GM18517 (cell line): ENCODE measurements around the gene PAPSS2.
"Not testable (repeated sequence)": the region's sequence is repeated elsewhere in the genome, so short reads cannot be mapped to it uniquely, and the experiment has no call there.

Source experiments
- ATAC-seq: cut with Tn5 transposase; IDR thresholded peaks from one replicate; pipeline ENCODE4 v1.9.1; 2021; ENCODE audit warnings: mild to moderate bottlenecking, moderate library complexity; ENCODE audit not compliant: unreplicated experiment

The PAPSS2 gene

DNA sequence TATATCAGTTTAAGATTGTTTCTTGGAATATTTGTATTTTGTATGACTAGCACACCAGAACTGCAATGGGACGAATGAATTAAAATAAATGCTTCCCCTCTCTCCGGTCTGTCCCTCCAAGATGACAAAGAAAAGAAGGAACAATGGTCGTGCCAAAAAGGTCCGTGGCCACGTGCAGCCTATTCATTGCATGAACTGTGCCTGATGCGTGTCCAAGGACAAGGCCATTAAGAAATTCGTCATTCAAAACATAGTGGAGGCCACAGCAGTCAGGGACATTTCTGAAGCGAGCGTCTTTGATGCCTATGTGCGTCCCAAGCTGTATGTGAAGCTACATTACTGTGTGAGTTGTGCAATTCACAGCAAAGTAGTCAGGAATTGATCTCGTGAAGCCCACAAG is 17.2 kb upstream of the PAPSS2 start:
- no peak for ATAC-seq

DNA sequence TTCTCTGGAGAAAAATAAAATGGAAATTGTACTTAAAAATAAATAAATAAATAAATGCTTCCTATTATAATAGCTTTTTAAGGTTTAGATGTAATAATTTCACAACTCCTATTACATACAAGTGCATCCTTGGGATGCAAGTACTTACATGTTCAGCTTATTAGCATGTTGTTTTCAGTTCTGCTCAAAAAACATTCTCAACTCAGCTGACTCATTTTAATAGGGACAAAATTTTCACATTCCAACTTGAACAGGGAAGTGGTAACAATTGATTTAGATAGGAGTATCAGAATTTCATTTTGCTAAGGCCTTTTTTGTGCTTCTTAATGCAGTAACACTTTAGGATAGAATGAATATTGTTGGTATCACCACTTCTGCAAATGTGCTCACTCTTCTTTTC is 16.7 kb upstream of the PAPSS2 start:
- no peak for ATAC-seq

DNA sequence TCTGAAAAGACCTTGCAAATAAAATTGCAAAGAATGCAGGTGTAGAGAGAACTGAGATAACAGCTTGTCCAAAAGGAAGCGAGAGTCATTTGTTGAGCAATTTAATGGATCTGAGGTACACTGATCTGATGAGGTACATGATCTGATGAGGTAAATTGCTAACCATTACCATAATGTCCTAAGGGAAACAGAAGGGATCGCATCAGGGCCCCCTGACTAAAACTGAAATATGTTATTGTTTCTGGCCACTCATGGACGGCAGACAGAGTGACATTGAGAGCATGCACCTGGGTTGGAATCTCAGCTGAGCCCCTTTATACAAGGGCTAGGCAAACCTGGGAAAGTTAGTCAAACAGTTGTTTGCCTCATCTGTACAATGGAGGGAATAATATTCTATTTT is 15.8 kb upstream of the PAPSS2 start:
- ATAC-seq: no peak

DNA sequence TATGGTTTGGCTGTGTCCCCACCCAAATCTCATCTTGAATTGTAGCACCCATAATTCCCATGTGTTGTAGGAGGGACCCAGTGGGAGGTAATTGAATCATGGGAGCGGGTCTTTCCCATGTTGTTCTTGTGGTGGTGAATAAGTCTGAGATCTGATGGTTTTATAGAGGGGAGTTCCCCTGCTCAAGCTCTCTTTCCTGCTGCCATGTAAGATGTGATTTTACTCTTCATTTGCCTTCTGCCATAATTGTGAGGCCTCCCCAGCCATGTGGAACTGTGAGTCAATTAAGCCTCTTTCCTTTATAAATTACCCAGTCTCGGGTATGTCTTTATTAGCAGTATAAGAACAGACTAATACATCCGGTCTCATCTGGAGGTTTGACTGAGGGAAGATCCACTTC is 15.2 kb upstream of the PAPSS2 start:
- not testable (repeated sequence) for ATAC-seq

DNA sequence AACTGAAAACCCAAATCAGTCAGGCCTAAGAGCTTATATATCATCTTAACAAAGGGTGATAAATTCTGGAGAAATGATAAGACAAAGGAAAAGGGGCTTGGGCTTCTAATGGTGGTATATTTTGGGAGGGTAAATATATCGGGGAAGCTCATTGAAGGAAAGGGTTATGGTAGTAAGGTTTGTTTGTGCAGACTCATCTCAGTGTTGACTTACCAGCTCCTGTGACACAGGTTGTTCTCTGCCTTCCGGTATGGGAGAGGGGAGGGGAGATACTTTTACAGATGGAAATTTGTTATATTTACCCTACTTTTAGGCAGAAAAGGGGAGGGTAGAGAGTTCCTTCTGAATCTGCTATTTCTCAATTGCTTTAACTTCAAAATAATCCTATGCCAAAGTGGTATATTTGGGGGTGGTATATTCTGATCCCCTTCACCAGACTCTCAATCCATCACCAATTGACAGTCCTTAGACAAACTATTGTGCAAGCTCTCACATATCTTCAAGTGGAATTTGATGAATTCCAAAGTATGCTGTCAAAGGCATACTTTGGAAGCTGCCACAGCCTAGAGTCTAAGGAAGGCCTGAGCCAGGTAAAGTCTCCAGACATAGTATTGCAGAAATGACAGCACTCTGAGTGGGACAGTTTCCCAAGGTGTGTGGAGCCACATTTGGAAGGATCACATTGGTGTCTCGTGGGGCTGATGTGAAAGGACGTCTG is 13.3 kb upstream of the PAPSS2 start:
- no peak for ATAC-seq

DNA sequence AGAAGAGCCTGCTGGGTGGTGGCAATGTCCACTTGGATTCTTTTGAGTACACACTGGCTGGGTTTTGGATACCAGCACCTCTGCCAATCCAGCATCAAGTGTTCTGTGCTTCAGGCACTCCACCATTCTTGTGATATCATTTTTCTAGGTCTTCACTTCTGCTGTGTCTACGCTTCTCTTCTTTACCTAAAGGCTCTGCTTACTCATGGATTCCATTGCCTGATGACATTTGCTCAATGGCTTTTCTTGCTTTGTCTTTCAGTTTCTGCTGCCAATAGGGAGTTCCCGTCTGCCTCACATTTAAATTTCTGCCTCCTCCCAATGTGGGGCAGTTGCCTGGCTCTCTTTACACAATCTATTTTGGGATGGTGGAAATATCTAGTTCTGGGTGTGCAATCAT is 12.7 kb upstream of the PAPSS2 start:
- ATAC-seq: no peak

DNA sequence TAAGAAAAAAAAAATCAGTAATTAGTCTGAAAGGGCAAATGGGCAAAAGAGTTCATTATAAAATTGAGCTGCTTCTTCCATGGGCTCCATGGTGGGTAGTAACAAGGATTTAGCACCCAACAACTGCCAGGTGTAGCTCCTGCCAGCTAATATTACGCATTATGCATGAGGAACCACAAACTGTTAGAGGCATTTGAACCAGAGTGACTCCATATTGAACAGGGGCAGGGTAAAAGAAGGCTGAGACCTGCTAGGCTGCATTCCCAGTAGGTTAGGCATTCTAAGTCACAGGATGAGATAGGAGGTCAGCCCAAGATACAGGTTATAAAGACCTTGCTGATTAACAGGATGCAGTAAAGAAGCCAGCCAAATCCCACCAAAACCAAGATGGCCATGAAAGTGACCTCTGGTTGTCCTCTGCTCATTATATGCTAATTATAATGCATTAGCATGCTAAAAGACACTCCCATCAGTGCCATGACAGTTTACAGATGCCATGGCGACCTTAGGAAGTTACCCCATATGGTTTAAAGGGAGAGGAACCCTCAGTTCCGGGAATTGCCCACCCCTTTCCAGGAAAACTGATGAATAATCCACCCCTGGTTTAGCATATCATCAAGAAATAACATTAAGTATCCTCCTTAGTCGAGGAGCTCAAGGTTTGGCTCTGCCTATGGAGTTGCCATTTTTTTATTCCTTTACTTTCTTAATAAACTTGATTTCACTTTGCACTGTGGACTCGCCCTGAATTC is 8.7 kb upstream of the PAPSS2 start:
- no peak for ATAC-seq

DNA sequence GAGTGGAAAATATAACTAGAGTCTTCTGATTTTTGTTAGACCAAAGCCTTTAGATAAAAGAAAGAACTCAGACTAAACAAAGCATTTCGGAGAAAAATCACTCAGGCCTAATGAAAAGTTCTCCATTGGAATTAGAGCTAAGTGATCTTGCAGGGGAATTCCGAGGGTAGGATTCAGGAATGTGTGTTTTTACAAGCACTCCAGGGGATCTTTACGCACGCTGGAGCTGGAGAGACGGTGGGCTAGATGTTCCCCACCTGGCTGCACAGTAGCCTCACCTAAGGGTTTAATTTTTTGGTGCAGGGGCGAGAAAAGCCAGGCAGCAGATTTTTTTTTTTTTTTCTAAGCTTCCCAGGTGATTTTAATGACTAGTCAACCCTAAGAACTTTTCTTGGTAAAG is 7.9 kb upstream of the PAPSS2 start:
- ATAC-seq: no peak

DNA sequence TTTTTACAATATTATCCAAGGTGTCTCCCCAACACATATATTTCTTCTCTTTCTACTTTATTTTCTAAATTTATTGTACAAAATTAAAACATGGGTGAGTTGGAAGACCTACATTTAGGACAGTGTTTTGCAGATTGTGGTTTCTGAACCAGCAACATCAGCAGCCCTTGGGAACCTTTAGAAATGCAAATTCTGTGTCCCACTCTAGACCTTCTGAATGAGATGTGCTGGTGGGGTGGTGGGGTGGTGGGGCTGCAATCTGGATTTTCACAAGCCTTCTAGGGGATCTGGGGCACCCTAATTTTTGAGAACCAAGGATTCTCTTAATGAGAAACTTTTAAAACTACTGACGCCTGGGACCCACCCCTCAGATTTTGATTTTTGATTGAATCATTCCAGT is 7.4 kb upstream of the PAPSS2 start:
- no peak for ATAC-seq

DNA sequence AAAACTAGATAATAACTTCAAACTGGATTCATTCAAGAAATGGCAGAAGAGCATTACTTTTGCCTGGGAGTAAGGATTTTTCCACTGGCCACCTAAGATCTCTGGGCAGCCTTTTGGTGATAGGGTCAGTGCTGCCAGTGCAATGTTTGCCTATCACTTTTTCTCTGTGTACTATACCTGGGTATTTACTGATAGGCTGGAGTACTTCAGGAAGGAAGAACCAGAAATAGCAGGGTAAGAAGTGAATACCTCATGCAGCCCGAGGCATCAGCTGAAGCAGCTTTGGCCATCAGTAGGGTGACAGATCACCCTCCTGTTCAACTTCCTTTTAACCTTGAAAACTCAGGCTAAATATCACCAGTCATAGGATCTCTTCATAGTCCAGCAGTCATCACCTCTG is 5.5 kb upstream of the PAPSS2 start:
- ATAC-seq: no peak

DNA sequence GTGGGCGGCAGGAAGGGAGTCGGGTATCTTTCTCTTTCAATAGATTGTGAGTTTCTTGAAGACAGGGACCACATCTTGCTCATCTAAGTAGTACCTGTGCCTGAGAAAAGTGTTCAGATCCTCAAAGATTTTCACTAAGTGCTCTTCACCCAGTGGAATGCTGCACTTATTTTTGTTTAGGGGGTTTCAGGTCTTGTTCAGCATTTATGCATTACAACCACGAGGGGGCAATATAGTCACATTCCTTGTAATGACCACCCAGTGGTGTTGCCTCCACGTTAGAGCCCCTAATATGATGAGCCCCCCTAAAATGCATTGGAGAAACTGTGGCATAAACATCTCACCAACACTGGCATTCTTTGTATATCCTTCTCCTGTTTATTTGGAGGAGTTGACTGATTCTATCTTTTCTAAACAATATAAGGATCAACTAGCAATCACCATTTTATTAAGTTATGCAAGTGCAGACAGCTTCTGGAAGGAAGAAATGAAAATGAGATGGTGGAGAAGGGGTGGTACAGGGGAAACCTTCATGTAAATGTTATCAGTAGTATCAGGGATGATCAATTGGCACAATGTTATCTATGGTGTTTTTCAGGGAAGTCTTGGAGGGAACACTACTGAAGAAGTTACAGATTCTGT is 3.1 kb upstream of the PAPSS2 start:
- ATAC-seq: no peak

DNA sequence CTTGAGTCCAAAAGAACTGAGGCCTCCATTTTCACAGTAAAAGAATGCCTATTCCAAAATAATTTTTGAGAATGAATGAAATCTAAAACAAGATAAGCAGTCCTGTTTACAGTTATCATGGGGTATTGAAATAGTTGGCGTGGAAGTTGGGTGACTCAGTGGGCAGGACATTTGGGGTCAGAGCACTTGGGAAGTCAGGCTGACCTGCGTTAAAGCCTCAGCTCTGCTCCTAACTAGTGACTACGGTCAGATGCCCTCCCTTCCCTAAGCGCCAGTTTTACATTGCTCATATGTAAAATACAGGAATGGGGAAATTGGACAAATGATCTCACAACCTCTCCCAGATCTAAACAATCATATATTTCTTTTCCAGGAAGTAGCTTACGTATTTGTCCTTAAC is 2.3 kb upstream of the PAPSS2 start:
- ATAC-seq: no peak

DNA sequence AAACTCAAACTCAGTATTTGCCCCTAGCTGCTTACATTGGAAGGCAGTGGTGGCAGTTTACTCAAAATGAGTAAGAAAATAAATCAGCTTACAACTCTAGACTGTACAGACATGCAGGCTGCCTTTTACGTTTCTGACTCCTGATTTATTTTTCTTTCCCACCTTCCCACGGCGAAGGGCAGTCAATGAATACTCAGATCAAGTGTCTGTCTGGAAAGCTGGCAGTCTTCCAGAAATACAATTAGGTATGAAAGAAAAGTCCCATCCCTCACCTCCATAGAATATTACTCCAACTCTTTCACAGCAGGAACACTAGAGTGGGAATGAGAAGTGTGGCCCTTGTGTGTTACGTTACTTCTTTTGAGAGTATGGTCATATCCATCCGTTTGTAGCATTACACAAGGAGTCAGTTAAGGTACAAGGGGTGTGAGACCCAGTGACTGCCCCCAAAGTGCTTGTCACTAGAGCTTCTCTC is 1.3 kb upstream of the PAPSS2 start:
- ATAC-seq: no peak

DNA sequence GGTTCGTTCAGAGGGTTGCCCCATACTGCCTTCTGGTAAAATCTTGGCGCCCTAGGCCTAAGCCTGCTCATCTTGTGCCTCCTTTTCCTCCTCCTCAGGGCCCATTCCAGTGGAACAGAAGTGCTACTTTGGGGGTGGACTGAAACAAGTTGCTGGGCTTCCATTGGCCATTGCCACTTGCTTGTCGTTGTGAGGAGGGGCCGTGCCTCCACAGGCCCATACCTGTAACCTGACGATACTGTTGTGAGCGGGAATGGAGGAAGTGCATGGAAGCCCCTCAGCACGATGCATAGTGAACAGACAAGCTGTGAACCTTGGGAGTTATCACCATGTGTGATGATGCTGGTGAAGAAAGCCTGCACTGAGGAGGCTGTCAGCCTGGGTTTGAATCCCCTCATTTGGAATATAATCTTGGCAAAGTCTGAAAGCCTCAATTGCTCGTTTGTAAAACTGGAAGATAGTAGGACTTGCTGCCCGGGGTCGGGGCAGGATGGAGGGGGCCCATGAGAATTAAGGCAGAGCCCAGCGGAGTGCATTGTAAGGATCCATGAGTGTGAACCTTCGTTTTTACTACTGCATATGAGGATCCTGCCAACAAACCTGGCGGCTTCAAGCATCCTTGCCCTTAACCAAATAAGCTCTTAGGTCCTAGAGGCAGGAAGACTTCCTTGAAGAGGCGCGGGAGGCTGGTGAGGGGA is 671 bp upstream of the PAPSS2 start:
- no peak for ATAC-seq

DNA sequence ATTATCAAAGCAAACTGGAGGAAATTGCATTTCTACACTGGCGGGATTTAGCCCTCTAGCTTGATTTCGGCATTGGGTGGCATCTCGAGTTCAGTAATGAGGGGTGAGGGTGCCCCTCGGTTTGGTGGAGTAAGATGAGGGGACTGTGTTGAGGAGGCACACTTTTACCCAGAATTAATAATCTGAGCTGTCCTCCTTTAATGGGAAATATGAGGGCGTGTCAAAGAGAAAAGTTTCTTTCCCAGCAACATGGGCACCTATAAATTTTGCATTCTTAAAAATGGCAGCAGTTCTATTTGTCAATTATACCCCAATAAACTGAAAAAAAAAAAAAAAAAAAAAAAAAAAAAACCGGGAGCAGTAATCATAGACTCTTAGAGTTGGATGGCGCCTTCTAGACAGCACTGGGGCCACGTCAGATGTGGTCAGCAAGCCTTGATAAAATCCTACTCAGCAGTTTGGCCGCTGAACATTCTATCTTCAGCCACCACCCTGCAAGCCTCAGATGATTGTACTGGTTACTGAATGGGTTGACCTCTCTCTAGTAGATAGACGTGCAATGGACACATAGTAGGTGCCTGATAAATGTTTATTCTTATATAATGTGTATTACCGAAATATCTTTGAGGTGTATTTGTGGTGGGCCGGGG is 931 bp downstream of the PAPSS2 start:
- ATAC-seq: no peak

DNA sequence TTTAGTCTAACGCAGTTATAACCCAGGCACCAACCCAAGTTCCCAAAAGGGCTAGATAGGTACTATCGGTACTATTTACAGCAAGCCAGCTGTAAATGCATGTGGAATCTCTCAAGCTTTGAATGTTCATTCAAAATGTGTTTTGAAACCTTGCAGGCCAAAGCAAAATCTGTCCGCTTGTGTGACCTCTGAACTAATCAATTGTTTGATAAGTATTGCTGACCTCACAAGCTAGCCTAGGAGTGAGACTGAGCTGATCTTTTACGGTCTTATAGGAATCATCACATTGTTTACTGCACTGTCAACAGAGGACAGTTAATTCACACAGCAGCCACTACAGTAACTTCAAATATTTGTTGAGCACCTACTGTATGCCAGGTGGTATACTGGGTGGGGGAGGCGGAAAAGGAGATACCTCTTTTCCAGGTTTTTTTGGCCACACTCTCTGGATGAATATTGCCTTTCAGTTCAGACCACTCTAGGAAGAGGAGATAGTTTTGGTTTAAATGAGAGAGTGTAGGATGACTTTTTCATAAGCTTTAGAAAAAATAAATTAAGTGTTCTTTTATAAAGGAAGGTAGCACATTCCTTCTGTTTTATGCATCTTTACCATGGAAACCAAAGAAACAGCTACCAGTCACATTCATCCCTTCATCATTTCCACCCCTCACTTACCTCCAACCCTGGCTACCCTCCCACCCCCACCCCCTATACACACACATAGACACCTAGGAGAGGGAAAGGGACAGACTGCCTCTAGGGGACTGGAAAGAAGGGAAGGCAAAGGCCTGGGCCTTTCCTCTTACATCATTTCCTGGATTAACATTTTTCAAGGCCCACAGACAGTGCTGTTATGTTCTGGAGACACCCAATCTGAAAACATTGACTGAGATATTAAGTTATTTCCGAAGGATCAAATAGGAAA is 2.4 kb downstream of the PAPSS2 start:
- no peak for ATAC-seq

DNA sequence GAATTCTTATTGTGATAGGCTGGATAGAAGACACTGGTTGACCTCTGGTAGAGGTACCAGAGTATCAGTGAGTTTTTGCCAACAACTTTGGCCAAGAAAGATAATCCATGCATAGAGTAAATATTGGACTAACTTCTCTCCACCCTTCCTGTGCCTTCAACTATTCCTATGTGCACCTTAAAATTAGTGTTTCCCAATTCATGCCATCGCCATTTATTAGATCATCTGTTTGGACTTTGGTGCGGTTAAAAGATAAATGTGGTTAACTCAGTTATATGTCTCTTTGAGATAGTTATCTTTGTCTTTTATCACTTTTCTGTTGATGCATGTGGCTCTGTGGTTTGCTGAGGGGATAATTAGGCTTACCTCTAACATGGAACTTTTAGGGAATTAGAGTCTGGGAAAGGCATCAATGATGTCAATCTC is 4.6 kb downstream of the PAPSS2 start:
- no peak for ATAC-seq

DNA sequence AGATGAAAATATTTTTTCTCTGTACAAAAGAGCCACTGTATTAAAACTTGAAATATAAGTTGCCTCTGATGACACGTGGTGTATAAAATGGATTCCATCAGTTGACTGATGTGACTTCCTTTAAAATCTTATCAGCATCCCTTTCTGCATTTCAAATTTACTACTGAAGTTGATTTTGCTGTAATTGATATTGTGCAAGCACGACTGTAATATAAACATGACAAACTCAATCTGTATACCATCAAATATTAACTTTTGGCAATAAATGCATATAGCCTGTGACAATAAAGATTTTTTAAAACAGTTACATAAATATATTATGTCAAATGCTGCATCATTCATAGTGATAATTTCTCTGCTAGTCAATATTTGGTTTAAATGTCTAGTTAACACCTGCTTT is 7.8 kb downstream of the PAPSS2 start:
- no peak for ATAC-seq

DNA sequence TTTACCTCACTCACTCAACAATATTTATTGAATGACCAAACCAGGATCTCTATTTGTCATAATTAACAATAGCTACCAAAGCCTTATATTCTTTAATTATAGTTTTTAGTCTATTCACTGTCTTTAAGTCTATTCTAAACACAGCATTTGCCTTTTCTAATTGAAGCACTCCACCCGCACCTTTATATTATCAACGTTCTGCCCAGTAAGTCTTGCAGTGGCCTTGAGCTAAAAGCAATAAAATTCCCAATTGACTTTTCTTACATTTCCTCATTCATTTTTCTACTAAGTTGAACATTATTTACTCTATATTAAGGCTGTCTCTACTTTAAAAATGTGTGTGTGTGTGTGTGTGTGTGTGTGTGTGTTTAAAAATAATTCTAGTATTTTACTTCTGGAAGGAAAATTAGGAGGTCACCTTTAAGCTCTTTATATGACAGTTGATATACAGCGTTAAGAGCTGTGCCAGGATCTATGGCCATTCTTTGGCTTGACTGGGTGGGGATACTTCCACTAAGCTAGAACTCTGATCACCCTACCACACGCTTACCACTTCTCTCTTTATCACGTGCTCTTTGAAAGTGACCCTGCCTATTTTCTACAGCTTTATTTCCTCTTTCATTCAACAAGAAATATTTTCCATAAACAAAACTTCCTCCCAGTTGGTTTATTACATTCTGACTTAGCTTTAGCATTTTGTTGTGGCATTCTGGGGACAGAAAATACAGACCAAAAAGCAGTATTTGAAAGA is 8.8 kb downstream of the PAPSS2 start:
- ATAC-seq: no peak
